ENCODE data around the gene PPP1R36. TPM values are rescaled to one million over a fixed set of nuclear protein-coding genes. Genes with fewer than 3 reads are reported as not detected.

PPP1R36 gene
- total RNA-seq, 1 donor = 3.5 TPM

- H3K4me3 ChIP-seq (ENCODE audit: low read depth, low read length) = peak within 1 kb of the TSS; percentile 85
- TF ChIP-seq CTCF (IDR thresholded peaks at IDR 0.05; ENCODE audit: insufficient read depth, low read depth, low read length) = peak; percentile 84
- peak; percentile 100 for DNase-seq (ENCODE audit: low read depth)
Observed at GRCh38 chr14:64540208-64541202, 9.3 kb upstream of the PPP1R36 start, which contains the start of gene HSPA2. Gene HSPA2, plus strand, starts transcription at chr14:64540741. Its CDS starts 109 bp downstream, at chr14:64540850.

GRCh38 chr14:64541261-64541971 lies 8.3 kb upstream of the PPP1R36 start:
- peak overlapping the region; percentile 85 for H3K4me3 ChIP-seq (ENCODE audit: low read depth, low read length)
- DNase-seq (ENCODE audit: low read depth) = peak; percentile 64
- no peak for TF ChIP-seq CTCF (IDR thresholded peaks at IDR 0.05; ENCODE audit: insufficient read depth, low read depth, low read length)

GRCh38 chr14:64541972-64542835 lies 7.6 kb upstream of the PPP1R36 start:
- H3K4me3 ChIP-seq (ENCODE audit: low read depth, low read length) = peak overlapping the region; percentile 85
- no peak for DNase-seq (ENCODE audit: low read depth)
- no peak for TF ChIP-seq CTCF (IDR thresholded peaks at IDR 0.05; ENCODE audit: insufficient read depth, low read depth, low read length)

GRCh38 chr14:64542836-64543201 lies 6.9 kb upstream of the PPP1R36 start:
- TF ChIP-seq CTCF (IDR thresholded peaks at IDR 0.05; ENCODE audit: insufficient read depth, low read depth, low read length) = no peak
- no peak for DNase-seq (ENCODE audit: low read depth)
- H3K4me3 ChIP-seq (ENCODE audit: low read depth, low read length) = peak overlapping the region; percentile 85

DNA sequence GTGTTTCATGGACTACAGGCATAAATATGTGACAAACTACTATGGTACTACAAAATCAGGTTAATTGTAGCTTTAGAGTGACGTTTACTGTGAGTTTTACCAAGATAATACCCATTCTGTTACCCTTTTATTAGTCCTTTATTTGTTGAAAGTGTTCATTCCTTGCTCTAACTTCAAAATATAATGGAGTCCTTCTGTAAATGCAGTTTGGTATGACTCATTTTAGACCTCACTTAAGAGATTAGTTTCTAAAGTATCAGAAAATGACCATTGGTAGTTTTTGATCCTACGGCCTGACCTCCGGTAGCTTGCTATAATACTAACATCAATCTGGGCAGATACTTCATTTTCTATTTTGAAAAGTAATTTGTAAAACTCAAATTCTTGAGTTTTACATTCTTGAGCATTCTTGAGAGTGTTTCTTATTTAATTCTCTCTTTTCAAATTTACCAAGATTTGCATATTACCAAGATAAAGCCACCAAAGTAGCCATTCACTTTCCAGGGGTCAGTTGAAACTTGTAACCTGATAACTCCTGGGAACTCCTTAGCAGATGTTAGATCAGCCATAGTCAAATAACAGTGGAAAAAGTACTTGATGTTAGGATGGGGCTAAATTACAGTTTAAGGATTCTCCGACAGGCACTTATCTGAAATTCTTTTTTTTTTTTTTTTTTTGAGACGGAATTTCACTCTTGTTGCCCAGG lies 5.0 kb upstream of the PPP1R36 start:
- TF ChIP-seq CTCF (IDR thresholded peaks at IDR 0.05; ENCODE audit: insufficient read depth, low read depth, low read length) = no peak
- H3K4me3 ChIP-seq (ENCODE audit: low read depth, low read length) = peak overlapping the region; percentile 85
- DNase-seq (ENCODE audit: low read depth) = peak; percentile 52

DNA sequence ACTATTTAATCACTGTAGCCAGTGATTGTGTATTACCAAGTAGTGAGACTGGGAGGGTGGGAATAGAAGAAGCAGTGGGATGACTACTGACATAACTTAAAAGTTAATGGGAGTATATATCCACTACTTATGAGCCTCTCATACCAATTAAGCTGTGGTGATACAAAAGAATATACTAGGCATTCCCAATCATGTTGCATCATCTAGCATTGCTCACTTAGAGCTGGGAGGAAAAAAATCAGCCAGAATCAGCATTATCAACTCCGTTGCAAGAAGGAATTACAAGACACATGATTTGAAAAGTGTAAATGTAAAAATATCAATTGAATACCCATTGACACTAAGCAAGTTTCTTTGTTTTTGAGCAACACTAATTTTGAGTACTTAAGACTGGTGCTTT lies 745 bp upstream of the PPP1R36 start:
- H3K4me3 ChIP-seq (ENCODE audit: low read depth, low read length) = no peak overlapping the region
- peak; percentile 44 for DNase-seq (ENCODE audit: low read depth)
- no peak for TF ChIP-seq CTCF (IDR thresholded peaks at IDR 0.05; ENCODE audit: insufficient read depth, low read depth, low read length)
